WERI-Rb-1 (cell line): ENCODE measurements around the gene CCDC80.

Experiments used
- DNase-seq: peaks from one replicate; pipeline ENCODE4 v3.0.0-alpha.2; 2020
- H3K27ac ChIP-seq: fragments of 250-450 bp; sonication (Bioruptor Pico); 2 replicates; pipeline ENCODE4 v1.5.1; 2020; ENCODE audit warnings: mild to moderate bottlenecking, moderate library complexity
- H3K27me3 ChIP-seq: fragments of 250-450 bp; sonication (Bioruptor Pico); 2 replicates; pipeline ENCODE4 v1.5.1; 2021; ENCODE audit warnings: mild to moderate bottlenecking, low read depth, moderate library complexity; ENCODE audit not compliant: insufficient read depth, severe bottlenecking
- H3K36me3 ChIP-seq: fragments of 250-450 bp; sonication (Bioruptor Pico); 2 replicates; pipeline ENCODE4 v1.5.1; 2020; ENCODE audit warnings: mild to moderate bottlenecking, moderate library complexity
- H3K4me3 ChIP-seq: 2 replicates; pipeline ENCODE4 v1.5.1; 2011; ENCODE audit warnings: low read depth, mild to moderate bottlenecking, control low read depth, low read length
- H3K9me3 ChIP-seq: fragments of 250-450 bp; sonication (Bioruptor Pico); 2 replicates; pipeline ENCODE4 v1.5.1; 2021; ENCODE audit warnings: mild to moderate bottlenecking, moderate library complexity; ENCODE audit not compliant: severe bottlenecking
- TF ChIP-seq, protein P1 (sequence below): IDR thresholded peaks from 2 replicates; pipeline ENCODE4 v1.5.1; 2011; ENCODE audit warnings: low read depth, mild to moderate bottlenecking, control low read depth, inconsistent platforms, low read length

The CCDC80 gene

DNA sequence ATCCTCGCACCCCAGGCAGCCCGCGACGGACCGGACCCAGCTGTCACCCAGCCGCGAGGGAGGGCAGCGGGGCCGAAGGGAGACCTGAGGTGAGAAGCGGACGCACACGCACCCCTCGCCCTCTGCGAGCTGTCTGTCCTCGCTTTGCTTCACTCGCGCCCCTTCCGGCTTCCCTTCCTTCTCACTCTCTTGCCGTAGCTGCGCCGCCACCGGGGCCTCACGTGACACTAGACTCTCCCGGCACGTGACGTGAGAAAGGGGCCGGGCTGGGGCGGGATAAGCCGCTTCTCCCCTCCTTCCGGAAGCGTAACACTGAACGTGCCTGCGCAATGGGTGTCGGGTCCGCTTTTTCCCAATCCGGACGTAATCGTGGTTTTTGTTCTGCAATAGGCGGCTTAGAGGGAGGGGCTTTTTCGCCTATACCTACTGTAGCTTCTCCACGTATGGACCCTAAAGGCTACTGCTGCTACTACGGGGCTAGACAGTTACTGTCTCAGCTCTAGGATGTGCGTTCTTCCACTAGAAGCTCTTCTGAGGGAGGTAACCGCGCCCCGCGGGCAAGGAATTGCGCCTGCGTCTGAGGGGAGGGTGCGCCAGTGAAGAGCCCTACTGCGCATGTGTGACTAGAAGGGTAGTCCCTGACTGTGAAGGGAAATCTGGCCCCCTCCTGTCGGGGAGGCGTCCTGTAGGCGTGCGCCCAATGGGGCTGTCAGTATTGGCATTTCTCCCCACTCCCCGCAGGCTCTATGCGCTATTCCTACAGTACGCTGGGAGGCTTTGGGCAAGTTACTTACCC, 79.0 kb downstream of the CCDC80 start, which contains the start of the genes ATG3 and SLC35A5:
TSS of gene ATG3 (minus strand) at position 229 of the 796 bp plus-strand sequence. CDS start 434 bp downstream, outside the sequence.
TSS of gene SLC35A5 (plus strand) at position 312 of the 796 bp plus-strand sequence. CDS start 1,359 bp downstream, outside the sequence.
- TF ChIP-seq, protein P1, sequence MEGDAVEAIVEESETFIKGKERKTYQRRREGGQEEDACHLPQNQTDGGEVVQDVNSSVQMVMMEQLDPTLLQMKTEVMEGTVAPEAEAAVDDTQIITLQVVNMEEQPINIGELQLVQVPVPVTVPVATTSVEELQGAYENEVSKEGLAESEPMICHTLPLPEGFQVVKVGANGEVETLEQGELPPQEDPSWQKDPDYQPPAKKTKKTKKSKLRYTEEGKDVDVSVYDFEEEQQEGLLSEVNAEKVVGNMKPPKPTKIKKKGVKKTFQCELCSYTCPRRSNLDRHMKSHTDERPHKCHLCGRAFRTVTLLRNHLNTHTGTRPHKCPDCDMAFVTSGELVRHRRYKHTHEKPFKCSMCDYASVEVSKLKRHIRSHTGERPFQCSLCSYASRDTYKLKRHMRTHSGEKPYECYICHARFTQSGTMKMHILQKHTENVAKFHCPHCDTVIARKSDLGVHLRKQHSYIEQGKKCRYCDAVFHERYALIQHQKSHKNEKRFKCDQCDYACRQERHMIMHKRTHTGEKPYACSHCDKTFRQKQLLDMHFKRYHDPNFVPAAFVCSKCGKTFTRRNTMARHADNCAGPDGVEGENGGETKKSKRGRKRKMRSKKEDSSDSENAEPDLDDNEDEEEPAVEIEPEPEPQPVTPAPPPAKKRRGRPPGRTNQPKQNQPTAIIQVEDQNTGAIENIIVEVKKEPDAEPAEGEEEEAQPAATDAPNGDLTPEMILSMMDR, result no peak
- Histone ChIP-seq H3K27ac (peak within 1 kb of the TSS; percentile 94), H3K4me3 (peak within 1 kb of the TSS; percentile 91), H3K9me3 (no peaks in the 10 kb centered on the region), H3K36me3 (peaks cover 13% of the 10 kb centered on the region), H3K27me3 (no peaks in the 10 kb centered on the region)
- peak; percentile 98 for DNase-seq

DNA sequence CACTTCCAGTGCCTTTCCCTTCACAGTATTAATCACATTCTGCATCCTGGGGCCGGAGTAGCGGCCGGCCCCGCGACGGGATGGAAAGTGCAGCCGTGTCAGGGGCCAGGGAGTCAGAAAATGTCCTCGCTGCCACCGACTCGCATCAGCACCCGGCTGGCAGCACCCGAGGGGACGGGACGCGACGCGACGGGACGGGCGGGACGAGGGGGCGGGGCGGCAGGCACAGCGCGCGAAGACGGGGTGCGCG, 79.5 kb downstream of the CCDC80 start:
- TF ChIP-seq, protein P1, result no peak
- H3K27me3 ChIP-seq, result no peaks in the 10 kb centered on the region
- peaks cover 13% of the 10 kb centered on the region for H3K36me3 ChIP-seq
- DNase-seq, result no peak
- H3K9me3 ChIP-seq, result no peaks in the 10 kb centered on the region
- peak overlapping the region; percentile 91 for H3K4me3 ChIP-seq
- peak overlapping the region; percentile 94 for H3K27ac ChIP-seq

- TF ChIP-seq, protein P1, result no peak
- peak overlapping the region; percentile 91 for H3K4me3 ChIP-seq
- H3K36me3 ChIP-seq, result peaks cover 13% of the 10 kb centered on the region
- no peaks in the 10 kb centered on the region for H3K27me3 ChIP-seq
- H3K9me3 ChIP-seq, result no peaks in the 10 kb centered on the region
- DNase-seq, result peak; percentile 65
- H3K27ac ChIP-seq, result peak overlapping the region; percentile 94
These were observed 80.0 kb downstream of the CCDC80 start for GRCh38 chr3:112560721-112561483.

DNA sequence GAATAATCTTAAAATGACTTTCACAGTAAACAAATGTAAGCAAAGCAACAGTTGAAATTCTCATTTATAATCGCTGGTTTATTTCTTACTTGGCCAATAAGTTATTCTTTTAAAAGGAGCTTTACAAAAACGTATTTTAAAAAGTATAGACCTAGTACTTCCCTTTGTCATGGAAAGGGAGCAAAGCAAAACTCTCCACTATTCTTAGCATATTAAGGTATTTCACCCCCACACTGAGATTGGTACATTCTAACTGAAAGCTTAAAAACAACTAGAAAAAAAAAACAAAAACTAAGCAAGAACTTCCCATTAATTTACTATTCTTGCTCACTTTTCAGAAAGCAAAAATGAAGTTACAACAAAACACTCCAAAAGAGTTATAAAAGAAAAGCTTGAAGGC, 80.6 kb downstream of the CCDC80 start:
- no peak overlapping the region; the same call in 1 of the 2 replicates for H3K27ac ChIP-seq
- H3K9me3 ChIP-seq, result no peaks in the 10 kb centered on the region
- H3K27me3 ChIP-seq, result no peaks in the 10 kb centered on the region
- TF ChIP-seq, protein P1, result no peak
- no peak for DNase-seq
- H3K4me3 ChIP-seq, result peak overlapping the region; percentile 91
- H3K36me3 ChIP-seq, result peaks cover 13% of the 10 kb centered on the region

GRCh38 chr3:112557976-112558375, 83.0 kb downstream of the CCDC80 start:
- no peak overlapping the region for H3K4me3 ChIP-seq
- TF ChIP-seq, protein P1, result no peak
- H3K9me3 ChIP-seq, result no peaks in the 10 kb centered on the region
- DNase-seq, result no peak
- peaks cover 13% of the 10 kb centered on the region for H3K36me3 ChIP-seq
- no peak overlapping the region for H3K27ac ChIP-seq
- no peaks in the 10 kb centered on the region for H3K27me3 ChIP-seq
